DMS79 (cell line): ENCODE measurements around the gene STK32B.

ENCODE experiments used
- DNase-seq: peaks from one replicate; lab custom pipeline; 2025; lab: John Stamatoyannopoulos, UW

Gene STK32B

DNA sequence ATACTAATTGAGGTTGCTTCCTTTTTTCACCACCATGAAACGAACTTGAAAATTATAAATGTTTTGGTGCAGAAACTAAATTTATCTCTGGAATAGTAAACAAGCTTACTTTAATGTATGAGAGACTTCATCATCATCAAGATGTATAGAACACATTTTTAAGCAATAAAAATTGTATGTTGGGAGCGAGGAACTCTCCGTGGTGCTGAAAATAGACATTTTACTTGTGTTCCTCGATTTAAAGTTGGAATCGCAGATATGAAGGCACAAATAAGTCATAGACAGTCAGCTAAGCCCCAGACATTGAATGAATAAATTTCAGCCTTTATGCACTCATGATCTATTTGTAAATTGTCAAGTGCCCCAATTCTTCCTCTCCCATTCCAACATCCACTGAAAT lies 310.7 kb downstream of the STK32B start:
- no peak for DNase-seq

DNA sequence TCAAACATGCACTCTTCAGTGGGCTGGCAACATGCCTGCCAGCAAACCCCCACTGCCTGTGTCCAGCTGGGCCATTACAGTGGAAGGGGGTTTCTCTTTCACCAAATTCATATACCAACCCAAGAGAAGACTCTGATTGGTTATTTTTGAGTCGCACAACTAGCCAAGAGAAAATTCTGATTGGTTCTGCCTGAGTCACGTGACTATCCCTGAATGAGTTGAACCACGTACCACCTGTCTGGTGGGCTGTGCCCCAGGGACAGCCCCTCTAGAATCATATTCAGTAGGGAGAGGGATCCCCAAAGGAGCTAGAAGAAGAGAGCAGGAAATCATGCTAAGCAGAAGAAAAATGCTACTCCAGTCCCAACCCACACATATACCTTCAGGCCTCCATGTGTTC lies 313.1 kb downstream of the STK32B start:
- no peak for DNase-seq

DNA sequence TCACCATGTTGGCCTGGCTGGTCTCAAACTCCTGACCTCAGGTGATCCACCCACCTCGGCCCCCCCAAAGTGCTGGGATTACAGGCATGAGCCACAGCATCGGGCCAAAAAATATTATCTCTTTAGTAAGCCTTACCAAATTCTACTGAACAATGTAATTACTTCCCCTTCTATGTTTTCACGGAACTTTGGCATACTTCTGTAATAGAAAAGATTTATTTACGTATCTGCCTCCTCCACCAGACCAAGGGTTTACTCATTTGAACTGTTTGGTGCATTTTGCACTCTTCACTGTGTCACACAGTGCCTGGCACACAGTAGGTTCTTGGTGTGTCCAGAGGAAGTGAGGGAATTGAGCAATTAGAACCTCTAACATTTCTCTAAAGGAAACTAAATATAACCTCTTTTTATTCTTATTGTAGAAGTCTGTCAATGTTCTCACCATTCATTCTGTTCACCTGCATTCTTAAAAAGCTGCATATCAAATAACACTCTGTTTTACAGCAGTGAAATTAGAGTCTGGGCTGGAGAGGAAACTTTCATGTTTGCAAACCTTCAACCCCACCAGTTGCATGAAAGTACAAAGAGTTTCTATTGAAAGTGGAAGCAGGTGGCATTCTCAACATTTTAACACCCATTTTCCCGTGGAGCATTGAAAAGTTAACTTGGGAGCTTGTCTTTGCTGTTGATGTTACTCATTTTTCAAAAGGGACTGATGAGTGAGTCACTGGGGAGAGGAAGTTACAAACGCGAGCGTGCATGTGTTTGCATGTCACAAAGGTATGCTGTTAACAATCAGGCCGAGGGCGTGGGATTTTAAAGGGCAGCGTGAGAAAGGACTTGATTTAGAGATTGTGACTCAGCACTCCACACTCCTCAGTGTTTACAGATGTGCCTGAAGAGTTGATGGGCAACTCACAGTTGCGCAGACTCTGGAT lies 314.1 kb downstream of the STK32B start:
- peak; percentile 10 for DNase-seq

DNA sequence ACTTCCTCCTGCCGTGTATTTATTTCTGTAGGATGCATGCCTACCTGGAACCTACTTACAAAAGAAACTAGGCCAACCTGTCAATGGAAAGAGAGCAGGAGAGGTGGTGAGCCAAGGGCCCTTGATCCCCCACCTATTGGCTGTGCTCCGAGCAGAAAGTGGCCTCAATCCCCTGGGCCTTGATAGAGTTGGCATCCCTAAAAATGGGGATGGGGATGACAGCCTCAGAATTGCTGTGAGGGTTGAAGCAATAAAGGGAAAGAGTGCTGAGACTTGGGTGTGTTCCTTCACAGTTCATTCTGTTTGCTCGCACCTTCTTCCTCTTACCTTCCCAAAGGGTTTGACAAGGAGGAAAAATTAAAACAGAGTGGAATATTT lies 314.7 kb downstream of the STK32B start:
- DNase-seq = no peak

DNA sequence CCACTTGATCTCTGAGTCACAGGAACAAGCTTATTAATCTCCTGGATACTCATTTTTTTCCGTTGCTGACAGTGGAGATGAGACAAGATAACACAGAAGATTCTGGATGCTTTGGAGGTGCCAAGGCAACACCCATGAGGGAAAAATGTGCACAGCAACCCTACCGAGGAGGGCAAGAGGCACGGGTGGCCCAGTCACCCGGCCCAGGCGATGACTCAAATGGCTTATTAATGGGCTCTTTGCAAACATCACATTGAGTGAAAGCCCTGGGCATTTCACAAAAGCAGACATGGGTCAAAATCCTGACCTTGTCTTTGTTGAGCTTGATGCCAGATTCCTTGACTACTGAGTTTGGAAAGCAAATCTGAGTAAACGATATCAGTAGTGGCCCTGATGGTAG lies 315.1 kb downstream of the STK32B start:
- no peak for DNase-seq

DNA sequence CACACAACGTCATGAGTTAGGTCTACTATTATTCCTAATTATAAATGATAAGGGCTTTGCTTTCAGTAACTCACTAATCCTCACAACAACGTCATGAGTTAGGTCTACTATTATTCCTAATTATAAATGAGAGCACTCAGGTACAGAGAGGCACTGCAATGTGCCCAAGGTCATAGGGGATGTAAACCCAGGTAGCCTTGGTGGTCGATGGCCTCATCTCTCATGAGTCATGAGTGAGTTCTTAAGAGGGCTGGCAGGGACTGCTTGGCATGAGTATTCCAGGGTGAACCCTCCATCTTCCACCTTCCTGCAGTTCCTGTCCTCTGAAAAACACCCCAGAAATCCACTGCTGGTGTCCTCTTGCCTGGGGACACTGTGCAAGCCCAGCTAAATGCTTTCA lies 317.1 kb downstream of the STK32B start:
- DNase-seq = no peak

DNA sequence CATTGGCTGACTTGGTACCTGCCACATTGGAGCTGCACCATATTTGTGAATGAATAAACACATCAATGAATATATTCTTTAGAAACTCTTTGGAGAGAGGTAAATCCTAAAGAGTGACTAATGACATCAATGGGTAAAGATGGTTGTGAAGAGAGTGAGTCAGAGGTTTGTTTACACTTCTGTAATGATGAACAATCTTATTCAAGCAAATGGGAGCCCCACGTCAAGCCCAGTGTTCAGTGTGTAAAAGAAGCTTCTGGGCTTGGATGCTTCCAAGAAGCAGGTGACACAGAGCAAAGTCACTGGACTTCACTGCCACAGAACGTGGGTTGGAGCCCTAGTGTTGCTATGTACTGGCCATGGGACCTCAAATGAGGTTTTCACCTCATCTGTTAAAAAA lies 319.0 kb downstream of the STK32B start:
- DNase-seq = no peak

DNA sequence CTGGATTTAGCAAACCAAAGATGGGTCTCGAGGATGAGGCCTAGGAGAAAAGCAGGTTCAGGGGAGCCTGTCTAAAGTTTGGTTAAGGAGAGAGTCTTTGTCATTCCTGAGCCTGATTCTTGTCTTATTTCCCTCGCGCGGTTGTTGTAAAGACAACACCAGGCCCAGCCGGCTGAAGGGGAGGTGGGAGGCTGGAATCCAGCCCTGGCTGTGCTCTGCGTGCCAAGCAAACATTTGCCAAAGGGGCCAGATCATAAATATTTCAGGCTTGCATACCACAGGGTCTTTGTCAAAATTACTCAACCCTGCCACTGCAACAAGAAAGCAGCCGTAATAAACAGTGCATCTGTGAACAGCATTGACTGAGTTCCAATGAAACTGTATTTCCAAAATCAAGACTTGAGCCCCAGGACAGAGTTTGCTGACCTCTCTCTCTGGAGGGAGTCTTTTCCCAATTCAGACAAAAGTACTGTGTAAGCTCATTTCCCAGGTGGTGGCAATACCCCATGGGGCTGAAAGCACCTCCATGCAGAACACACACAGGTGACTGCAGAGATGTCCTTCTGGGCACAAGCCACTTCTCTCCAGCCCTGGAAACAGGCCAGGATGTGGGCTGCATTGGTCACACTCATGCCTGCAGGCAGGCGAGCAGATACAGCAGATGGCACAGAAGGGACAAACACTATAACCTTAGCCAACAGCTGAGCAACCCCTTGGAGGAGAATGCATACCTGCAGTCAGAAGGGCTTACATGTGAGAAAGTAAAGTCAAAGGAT lies 320.3 kb downstream of the STK32B start:
- no peak for DNase-seq

DNA sequence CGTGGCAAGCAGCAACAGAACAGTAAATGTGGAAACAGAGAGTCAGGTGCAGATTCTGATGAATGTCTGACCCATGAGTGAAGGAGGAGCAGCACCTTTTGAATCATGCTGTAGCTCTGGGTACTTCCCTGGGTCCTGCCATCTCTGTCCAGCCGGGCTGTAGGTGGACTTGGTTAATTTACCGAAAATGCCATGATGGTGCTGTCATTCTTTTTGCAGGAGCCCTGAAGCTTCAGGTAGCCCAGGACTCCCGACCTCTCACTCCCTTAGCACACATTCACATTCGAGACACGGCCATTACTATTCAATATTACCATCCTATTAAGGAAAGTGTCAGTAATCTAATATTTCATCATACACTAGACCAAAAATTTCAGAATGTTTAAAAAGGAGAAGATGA lies 320.9 kb downstream of the STK32B start:
- no peak for DNase-seq

DNA sequence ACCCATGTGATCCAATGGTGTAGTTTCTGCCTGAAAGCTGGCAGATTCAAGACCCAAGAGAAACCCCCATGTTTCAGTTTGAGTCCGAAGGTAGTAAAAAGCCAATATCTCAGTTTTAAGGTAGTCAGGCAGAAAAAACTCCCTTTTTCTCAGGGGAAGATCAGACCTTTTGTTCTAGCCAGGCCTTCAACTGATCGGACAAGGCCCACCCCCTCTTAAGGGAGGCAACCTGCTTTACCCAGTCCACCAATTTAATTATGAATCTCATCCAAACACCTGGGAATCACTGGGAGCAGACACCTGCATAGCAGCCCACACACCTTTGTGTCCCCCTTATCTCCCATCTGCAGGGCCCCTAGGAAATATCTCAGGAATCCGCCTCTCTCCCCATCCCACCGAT lies 322.0 kb downstream of the STK32B start:
- no peak for DNase-seq

DNA sequence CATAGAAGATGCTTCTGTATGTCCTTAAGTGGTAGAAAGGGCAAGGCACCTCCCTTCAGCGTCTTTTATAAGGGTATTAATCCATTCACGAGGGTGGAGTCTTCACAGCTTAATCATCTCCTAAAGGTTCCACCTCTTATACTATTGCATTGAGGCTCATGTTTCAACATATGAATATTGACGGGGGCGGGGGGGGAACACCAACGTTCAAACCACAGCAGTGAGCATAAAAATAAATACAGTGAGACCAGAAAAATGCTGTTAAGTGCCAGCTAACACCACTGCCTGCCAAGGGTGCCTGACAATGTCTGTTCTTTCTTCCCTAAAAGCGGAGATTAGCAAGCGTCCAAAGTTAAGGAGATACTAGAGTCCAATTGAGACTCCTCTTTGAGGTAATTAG lies 323.3 kb downstream of the STK32B start:
- DNase-seq = no peak

DNA sequence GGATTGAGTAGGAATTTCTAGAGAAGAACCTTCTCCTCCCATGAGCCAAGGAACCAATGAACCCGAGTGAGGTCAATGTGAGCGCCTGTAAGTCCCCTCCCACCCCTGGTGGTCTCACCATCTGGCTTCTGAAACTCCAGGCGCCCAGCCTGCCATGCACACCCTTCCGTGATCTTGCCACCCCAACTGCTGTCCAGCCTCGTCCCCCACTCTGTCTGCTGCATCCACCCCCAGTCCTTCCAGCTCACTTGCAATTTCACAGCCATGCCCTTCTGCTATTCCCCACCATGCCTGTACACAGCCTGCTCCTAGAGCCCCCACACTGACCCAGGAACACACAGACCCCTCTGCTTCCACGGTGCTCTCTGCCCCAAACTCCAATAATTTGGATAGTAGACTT lies 323.7 kb downstream of the STK32B start:
- DNase-seq = no peak

DNA sequence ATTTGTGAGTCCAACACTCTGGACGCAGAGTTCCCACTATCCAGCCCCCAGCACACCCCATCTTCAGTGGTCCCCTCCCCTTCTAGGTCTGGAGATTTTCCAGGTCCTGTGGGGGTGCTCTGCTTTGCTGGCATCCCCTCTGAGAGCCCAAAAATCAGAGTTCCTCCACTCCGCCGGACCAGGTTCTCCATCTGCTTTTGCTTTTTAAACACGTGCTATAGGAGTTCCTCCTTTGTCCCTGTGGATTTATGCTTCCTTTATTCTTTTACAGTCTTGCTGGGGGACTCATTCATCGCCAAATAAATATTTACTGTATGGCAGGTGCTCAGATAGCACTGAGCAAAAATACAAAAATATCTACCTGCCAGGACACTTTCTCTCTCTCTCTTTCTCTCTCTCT lies 324.7 kb downstream of the STK32B start:
- DNase-seq = no peak

DNA sequence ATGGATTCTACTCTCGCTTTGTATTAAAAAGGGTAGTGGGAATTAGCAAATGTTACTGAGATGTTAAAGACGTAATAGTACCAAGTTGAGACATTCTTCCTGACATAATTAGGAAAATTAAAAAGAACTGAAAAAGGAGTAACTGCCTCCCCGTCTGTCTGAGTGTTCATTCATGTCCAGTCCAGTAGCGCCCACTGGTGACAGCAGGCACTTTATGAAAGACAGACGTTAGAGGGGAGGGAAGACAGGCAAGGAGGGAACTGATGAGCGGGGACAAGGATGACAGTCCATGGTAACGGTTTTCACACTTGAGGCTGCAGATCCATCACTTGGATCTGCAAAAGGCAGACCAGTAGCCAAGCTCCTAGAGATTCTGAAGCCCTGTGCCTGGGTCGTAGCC lies 326.7 kb downstream of the STK32B start:
- DNase-seq = no peak

DNA sequence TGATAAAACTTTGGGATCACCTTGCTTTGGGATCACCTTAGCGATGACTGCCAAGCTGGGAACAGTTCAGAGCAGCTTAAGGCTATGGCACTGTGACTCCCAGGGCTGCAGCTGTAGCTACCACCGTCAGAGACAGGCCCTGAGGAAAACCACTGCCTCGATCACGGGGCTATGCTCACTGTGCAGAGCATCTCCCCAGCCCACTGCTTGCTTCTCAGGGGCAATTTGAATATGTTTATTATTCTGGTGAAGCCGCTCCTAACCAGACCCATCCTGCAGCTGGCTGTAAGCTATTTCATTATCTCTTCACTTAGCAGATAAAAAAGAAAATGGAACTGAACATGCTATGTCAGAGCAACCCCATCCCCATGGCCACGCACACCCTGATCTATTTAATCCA lies 328.6 kb downstream of the STK32B start:
- no peak for DNase-seq

DNA sequence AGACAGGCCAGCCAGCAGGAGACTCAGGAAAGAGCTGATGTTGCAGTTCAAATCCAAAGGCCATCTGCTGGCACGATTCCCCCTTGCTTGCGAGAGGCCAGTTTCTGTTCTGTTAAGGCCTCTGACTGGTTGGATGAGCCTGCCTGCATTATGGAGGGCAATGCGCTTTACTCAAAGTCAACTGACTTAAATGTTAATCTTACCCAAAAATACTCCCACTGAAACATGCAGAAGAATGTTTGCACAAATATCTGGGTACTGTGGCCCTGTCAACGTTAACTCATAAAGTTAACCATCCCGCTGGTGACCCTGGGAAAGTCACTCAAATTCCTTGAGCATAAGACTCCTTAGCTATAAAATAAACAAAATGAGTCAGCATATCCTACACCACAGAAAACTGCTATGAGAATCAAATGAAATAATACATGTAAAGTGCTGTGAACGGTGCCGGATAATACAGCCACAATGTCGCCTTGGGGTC lies 330.7 kb downstream of the STK32B start:
- DNase-seq = no peak

DNA sequence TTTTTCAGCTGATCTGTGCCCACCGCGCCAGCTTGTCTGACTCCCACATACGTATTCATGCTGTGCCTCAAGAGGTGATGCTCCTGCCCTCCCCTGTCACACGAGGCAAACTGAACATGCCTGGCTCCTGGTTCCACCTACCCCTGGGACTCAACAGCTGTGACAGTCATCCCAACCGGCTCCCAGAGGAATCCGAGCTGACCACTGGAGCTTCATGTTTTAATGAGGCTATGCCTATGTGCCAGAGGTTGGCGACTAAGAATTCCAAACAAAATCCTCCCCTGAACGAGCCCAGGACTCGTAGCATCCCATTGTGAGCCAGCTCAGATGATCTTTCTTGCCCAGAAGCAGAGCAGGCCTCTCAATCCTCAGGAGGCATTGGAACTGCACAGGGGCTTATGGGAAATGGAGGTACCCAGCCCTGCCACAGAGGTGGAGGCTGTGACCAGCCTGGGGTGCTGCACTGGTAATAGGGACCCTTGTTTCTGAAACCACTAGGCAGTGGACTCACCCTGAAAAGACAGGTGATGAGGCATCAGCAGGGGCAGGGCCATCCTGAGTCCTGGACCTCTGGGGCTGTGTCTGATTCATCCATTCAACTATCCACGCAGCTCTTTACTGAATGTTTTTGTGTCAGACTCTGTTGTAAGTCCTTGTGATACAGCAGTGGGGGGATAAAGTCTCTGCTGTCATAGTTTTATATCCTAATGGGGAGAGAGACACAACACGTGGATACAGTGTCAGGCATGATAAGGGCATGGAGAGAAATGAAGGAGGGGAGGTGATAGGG lies 332.1 kb downstream of the STK32B start:
- DNase-seq = no peak

DNA sequence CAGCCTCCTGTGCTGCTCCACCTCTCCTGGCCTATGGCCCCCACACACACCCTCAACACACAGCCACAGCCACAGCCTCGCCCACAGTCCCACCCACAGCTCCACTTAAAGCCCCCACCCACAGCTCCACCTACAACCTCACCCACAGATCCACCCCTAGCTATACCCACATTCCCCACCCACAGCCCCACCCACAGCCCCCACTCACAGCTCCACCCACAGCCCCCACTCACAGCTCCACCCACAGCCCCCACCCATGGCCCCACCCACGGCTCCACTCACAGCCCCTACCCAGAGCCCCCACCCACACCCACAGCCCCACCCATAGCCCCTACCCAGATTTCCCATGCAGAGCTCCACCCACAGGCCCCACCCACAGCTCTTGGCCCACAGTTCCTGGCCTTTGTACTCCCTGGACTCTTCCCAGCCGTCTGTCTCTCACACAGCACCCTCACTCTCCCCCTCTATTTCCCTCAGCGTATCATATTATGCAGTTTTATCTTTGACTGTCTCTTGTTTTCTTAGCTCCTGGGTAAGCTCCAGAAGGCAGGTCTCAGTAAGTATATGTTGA lies 334.5 kb downstream of the STK32B start:
- no peak for DNase-seq

DNA sequence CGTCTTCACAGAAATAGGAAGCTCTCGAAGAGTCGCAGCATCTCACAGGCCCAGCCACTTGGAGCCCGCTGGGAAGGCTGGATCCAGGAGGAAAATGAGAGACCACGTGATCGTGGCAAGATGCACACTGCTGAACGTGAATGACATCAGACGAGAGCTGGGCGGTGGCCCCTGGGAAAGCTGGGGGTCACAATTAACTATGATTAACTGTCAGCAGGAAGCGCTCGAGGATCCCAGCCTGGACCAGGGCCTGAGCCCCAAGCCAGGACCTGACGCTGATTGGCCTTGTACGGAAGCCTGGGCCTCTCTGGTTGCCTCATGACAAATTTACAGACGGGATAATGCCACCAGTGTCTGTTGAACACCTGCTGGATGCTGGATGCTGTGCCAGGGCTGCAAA lies 335.6 kb downstream of the STK32B start:
- no peak for DNase-seq

DNA sequence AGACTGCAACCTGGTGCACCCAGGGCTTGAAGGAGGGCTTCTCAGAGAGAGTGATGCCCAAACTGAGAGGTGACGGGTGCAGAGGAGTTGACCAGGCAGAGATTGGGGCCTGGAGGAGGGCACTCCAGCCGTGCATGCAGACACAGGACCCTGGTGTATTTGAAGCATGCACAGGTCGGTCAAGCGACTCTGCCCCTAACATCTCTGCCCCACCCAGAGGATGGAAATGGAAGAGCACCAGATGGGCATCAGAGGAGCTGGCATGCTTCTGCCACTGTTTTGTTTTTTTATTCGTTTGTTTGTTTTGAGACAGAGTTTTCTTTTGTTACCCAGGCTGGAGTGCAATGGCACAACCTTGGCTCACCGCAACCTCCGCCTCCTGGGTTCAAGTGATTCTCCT lies 336.2 kb downstream of the STK32B start:
- DNase-seq = no peak

DNA sequence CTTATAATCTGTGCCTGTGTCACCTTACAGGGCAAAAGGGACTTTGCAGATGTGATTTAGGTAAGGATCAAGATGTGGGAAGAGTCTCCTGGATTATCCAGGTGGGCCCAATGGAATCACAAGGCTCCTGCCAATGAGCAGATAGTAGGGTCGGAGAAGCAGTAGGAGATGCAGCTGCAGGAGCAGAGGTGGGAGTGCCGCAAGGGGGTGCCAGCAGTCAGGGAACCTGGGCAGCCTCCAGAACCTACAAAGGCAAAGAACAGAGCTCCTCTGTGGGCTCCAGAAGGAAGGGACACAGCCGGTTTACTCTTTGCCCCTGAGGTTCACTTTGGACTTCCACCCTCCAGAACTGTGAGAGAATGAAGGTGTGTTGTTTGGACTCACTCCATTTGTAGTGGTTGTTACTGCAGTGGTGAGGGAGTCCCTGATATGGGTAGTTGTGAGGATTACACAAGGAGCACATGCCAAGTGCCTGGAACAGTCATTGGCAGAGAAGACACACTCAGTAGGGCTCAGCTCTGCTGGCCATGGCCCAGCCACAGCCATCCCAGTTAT lies 338.6 kb downstream of the STK32B start:
- DNase-seq = no peak

DNA sequence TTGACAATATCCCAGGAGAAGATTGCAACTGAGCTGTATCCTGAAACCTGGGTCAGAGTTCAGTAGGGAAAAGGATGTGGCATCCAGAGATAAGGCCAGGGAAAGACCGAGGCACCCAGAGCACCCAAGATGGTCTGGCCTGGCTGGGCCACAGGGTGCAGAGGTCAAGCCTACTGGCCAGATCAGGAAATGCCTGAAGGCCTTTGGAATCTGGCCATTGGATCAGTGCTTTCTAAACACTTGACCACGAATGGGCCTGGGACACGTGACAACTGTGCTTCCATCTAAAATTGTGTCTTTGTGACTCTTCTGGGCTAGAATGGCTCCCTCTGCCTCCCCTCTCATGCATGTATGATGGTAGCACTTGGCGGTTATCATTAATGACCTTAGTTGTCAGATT lies 340.2 kb downstream of the STK32B start:
- no peak for DNase-seq
